H1 (cell line): ENCODE measurements around the gene VIPR1. TPM values are rescaled to one million over a fixed set of nuclear protein-coding genes. Genes with fewer than 3 reads are reported as not detected.

Experiments
- CTCF ChIA-PET: fragments of 300-600 bp; sonication (Branson Sonifier 250); formaldehyde crosslinking; loops from one replicate; lab custom pipeline; 2021; ENCODE audit not compliant: partially characterized antibody; lab: Charles Lee
- POLR2A ChIA-PET: fragments of 300-600 bp; sonication (Branson Sonifier 250); formaldehyde crosslinking; loops from one replicate; lab custom pipeline; 2021; ENCODE audit warnings: inconsistent platforms; ENCODE audit not compliant: partially characterized antibody; lab: Charles Lee
- DNase-seq, 2 experiments: peaks; one replicate each; pipeline versions ENCODE4 v3.0.0 to v3.0.0-alpha.2; 2010 to 2022; ENCODE audit warnings: low spot score in 2 of 2, low read depth in 1 of 2, mixed read lengths in 1 of 2
- FAIRE-seq: peaks from 2 replicates; lab custom pipeline; 2011; peaks lifted over from hg19 to GRCh38; lab: Jason Lieb, UNC
- H2AFZ ChIP-seq: 2 replicates; pipeline ENCODE4 v1.8.1; 2012; ENCODE audit warnings: low read length, inconsistent platforms
- H2AK5ac ChIP-seq: 2 replicates; pipeline ENCODE4 v1.6.1; 2013; ENCODE audit warnings: low read depth, low read length
- H2BK120ac ChIP-seq: replicated peaks from 2 replicates; pipeline ENCODE3; 2013; ENCODE audit warnings: low read depth, low read length, inconsistent platforms
- H2BK12ac ChIP-seq: 2 replicates; pipeline ENCODE4 v1.6.1; 2013; ENCODE audit warnings: low read depth, low read length
- H2BK15ac ChIP-seq: 2 replicates; pipeline ENCODE4 v1.6.1; 2013; ENCODE audit warnings: low read length
- H2BK20ac ChIP-seq: 2 replicates; pipeline ENCODE4 v1.6.1; 2013; ENCODE audit warnings: low read length
- H2BK5ac ChIP-seq: 2 replicates; pipeline ENCODE4 v1.6.1; 2013; ENCODE audit warnings: low read depth, low read length
- H3K14ac ChIP-seq: 2 replicates; pipeline ENCODE4 v1.6.1; 2013; ENCODE audit warnings: inconsistent platforms; ENCODE audit not compliant: insufficient read length
- H3K18ac ChIP-seq: 2 replicates; pipeline ENCODE4 v1.6.1; 2013; ENCODE audit warnings: low read length; ENCODE audit errors: extremely low read depth
- H3K23ac ChIP-seq: 2 replicates; pipeline ENCODE4 v1.6.1; 2013; ENCODE audit warnings: inconsistent platforms; ENCODE audit not compliant: insufficient read length
- H3K23me2 ChIP-seq: 2 replicates; pipeline ENCODE4 v1.6.1; 2013; ENCODE audit warnings: low read depth, low read length
- H3K27ac ChIP-seq: 2 replicates; pipeline ENCODE4 v1.6.1; 2011; ENCODE audit warnings: low read depth, low read length, inconsistent platforms
- H3K27me3 ChIP-seq, 4 experiments: replicated peaks in 1 of 4; 1 replicate in 1 of 4; 2 replicates in 3 of 4; pipeline versions ENCODE4 v1.6.1 to v1.8.1; 2011 to 2013; ENCODE audit warnings: low read length in 3 of 4, mild to moderate bottlenecking in 3 of 4, inconsistent platforms in 2 of 4, mixed read lengths in 2 of 4, moderate library complexity in 1 of 4; ENCODE audit not compliant: control insufficient read depth in 3 of 4, insufficient read depth in 3 of 4; ENCODE audit errors: extremely low read depth in 1 of 4
- H3K36me3 ChIP-seq, 4 experiments: 2 replicates each; pipeline versions ENCODE4 v1.6.1 to v1.8.1; 2011 to 2013; ENCODE audit warnings: mild to moderate bottlenecking in 4 of 4, low read length in 3 of 4, moderate library complexity in 2 of 4, control low read depth in 1 of 4, inconsistent platforms in 1 of 4; ENCODE audit not compliant: insufficient read depth in 4 of 4, control insufficient read depth in 2 of 4
- H3K4ac ChIP-seq: replicated peaks from 2 replicates; pipeline ENCODE3; 2013; ENCODE audit warnings: low read length, low read depth, mixed read lengths, inconsistent platforms; ENCODE audit not compliant: insufficient read length
- H3K4me1 ChIP-seq, 4 experiments: replicated peaks in 1 of 4; 1 replicate in 1 of 4; 2 replicates in 3 of 4; pipeline versions ENCODE4 v1.6.1 to v1.8.1; 2011 to 2013; ENCODE audit warnings: low read length in 3 of 4, inconsistent platforms in 2 of 4, mixed read lengths in 1 of 4; ENCODE audit not compliant: insufficient read depth in 4 of 4, control insufficient read depth in 3 of 4
- H3K4me2 ChIP-seq, 2 experiments: 2 replicates each; pipeline versions ENCODE4 v1.6.1 to v1.8.1; 2011 to 2013; ENCODE audit warnings: low read depth in 2 of 2, low read length in 2 of 2, control low read depth in 1 of 2, inconsistent platforms in 1 of 2, mild to moderate bottlenecking in 1 of 2; ENCODE audit not compliant: insufficient read depth in 1 of 2
- H3K4me3 ChIP-seq, 4 experiments: fragments of 200-600, 300-600 bp in 1 of 4; sonication (generic), shearing (Covaris generic), sonication (Bioruptor Twin) in 1 of 4; 2 replicates each; pipeline versions ENCODE4 v1.5.1 to v1.8.1; 2011 to 2016; ENCODE audit warnings: low read length in 4 of 4, low read depth in 3 of 4, control low read depth in 2 of 4, inconsistent platforms in 2 of 4, mild to moderate bottlenecking in 2 of 4, mixed read lengths in 1 of 4, moderate library complexity in 1 of 4; ENCODE audit not compliant: insufficient read depth in 2 of 4; ENCODE audit errors: extremely low read depth in 1 of 4
- H3K56ac ChIP-seq: replicated peaks from 2 replicates; pipeline ENCODE3; 2013; ENCODE audit warnings: low read depth, mild to moderate bottlenecking, mixed read lengths, low read length, inconsistent platforms; ENCODE audit not compliant: insufficient read length
- H3K79me1 ChIP-seq: 2 replicates; pipeline ENCODE4 v1.6.1; 2013; ENCODE audit warnings: low read depth, low read length, control low read depth
- H3K79me2 ChIP-seq, 2 experiments: 2 replicates each; pipeline versions ENCODE4 v1.6.1 to v1.8.1; 2012 to 2013; ENCODE audit warnings: low read length in 2 of 2, mild to moderate bottlenecking in 2 of 2, inconsistent platforms in 1 of 2; ENCODE audit not compliant: insufficient read depth in 2 of 2, control insufficient read depth in 1 of 2
- H3K9ac ChIP-seq, 4 experiments: replicated peaks in 1 of 4; 1 replicate in 1 of 4; 2 replicates in 3 of 4; pipeline versions ENCODE4 v1.6.1 to v1.8.1; 2011 to 2013; ENCODE audit warnings: low read depth in 3 of 4, low read length in 3 of 4, control low read depth in 2 of 4, mild to moderate bottlenecking in 2 of 4, moderate library complexity in 2 of 4, inconsistent platforms in 1 of 4; ENCODE audit errors: extremely low read depth in 1 of 4
- H3K9me3 ChIP-seq, 2 experiments: 2 replicates each; pipeline versions ENCODE4 v1.6.1 to v1.8.1; 2012 to 2013; ENCODE audit warnings: mild to moderate bottlenecking in 2 of 2, moderate library complexity in 2 of 2, control low read depth in 1 of 2, inconsistent platforms in 1 of 2, low read depth in 1 of 2, low read length in 1 of 2, mixed read lengths in 1 of 2; ENCODE audit not compliant: insufficient read depth in 2 of 2
- H4K20me1 ChIP-seq, 2 experiments: replicated peaks in 1 of 2; 2 replicates each; pipeline versions ENCODE3 to v1.8.1; 2011 to 2013; ENCODE audit warnings: inconsistent platforms in 2 of 2, low read length in 2 of 2, mild to moderate bottlenecking in 1 of 2; ENCODE audit not compliant: insufficient read depth in 2 of 2, control insufficient read depth in 1 of 2
- H4K5ac ChIP-seq: 2 replicates; pipeline ENCODE4 v1.6.1; 2013; ENCODE audit warnings: low read length, low read depth, mixed read lengths, inconsistent platforms; ENCODE audit not compliant: insufficient read length
- H4K8ac ChIP-seq: 2 replicates; pipeline ENCODE4 v1.8.0; 2013; ENCODE audit warnings: mild to moderate bottlenecking, moderate library complexity, low read length, inconsistent platforms; ENCODE audit not compliant: insufficient read depth; ENCODE audit errors: extremely low read depth
- H4K91ac ChIP-seq: replicated peaks from 2 replicates; pipeline ENCODE3; 2013; ENCODE audit warnings: low read length, mixed read lengths, inconsistent platforms; ENCODE audit not compliant: insufficient read length
- EGR1 ChIP-seq: IDR thresholded peaks from 2 replicates; pipeline ENCODE4 v1.6.1; 2011; ENCODE audit warnings: low read depth, low read length, borderline replicate concordance
- FOSL1 ChIP-seq: IDR thresholded peaks from 2 replicates; pipeline ENCODE4 v1.6.1; 2011; ENCODE audit warnings: mild to moderate bottlenecking, low read depth, low read length, moderate library complexity; ENCODE audit not compliant: insufficient read depth
- KDM4A ChIP-seq: IDR thresholded peaks from one replicate; pipeline ENCODE4 v1.7.1; 2012; ENCODE audit warnings: low read depth, mild to moderate bottlenecking, moderate library complexity, low read length, inconsistent platforms; ENCODE audit not compliant: severe bottlenecking
- RFX5 ChIP-seq: IDR thresholded peaks from 2 replicates; pipeline ENCODE4 v1.6.1; 2011; ENCODE audit warnings: low read depth, low read length, improper control_type of control experiment, borderline replicate concordance
- SIN3A ChIP-seq, 2 experiments: IDR thresholded peaks in 1 of 2; conservative IDR thresholded peaks in 1 of 2; 2 replicates each; pipeline ENCODE4 v1.6.1; 2011 to 2012; ENCODE audit warnings: low read length in 2 of 2, improper control_type of control experiment in 1 of 2, low read depth in 1 of 2, mild to moderate bottlenecking in 1 of 2
- SIRT6 ChIP-seq: IDR thresholded peaks from one replicate; pipeline ENCODE4 v1.7.1; 2012; ENCODE audit warnings: low read length, inconsistent platforms
- SP1 ChIP-seq: IDR thresholded peaks from 2 replicates; pipeline ENCODE4 v1.6.1; 2011; ENCODE audit warnings: low read depth, low read length
- TEAD4 ChIP-seq: IDR thresholded peaks from 2 replicates; pipeline ENCODE4 v1.6.1; 2012; ENCODE audit warnings: low read depth, low read length, inconsistent platforms, mixed read lengths
- WGBS, 2 experiments: shearing (Covaris generic) in 1 of 2; methylation state at CpG; one replicate each; pipeline versions ENCODE4 v1.1.6 to v1.1.7; 2013 to 2015; ENCODE audit warnings: low lambda C conversion rate in 2 of 2, mixed read lengths in 2 of 2, inconsistent platforms in 1 of 2, low coverage in 1 of 2, missing lambda C conversion rate in 1 of 2; ENCODE audit not compliant: insufficient replicate concordance in 2 of 2, insufficient coverage in 1 of 2, insufficient read length in 1 of 2; ENCODE audit errors: extremely low coverage in 1 of 2, missing lambda C conversion rate in 1 of 2; 5-methylcytosine and 5-hydroxymethylcytosine counted together
- polyA plus RNA-seq, 7 experiments: library from polyadenylated mRNA; depleted of rRNA in 3 of 7; stranded (reverse) in 5 of 7; unstranded in 2 of 7; fragments of >200 nt in 5 of 7; fragments of 200-250 nt in 2 of 7; gene quantifications; 1 replicate in 5 of 7; 2 replicates in 1 of 7; 4 replicates in 1 of 7; pipeline versions ENCODE4 v1.2.1 to v1.2.3, GENCODE V29; 2011 to 2013; ENCODE audit warnings: missing spikeins in 2 of 7, mixed read lengths in 2 of 7
- total RNA-seq: library from RNA; stranded (reverse); fragmentation: NEBNext Ultra II Directional; extraction: Animal tissue kit (Norgen Biotek cat#: 25700); gene quantifications from 2 replicates; pipeline ENCODE4 v1.2.1, GENCODE V29; 2021
- TF ChIP-seq, protein P1 (sequence below): IDR thresholded peaks from 2 replicates; pipeline ENCODE4 v1.6.1; 2012; ENCODE audit warnings: inconsistent platforms
- TF ChIP-seq, protein P2 (sequence below), 3 experiments: IDR thresholded peaks; 1 replicate in 2 of 3; 2 replicates in 1 of 3; pipeline versions ENCODE4 v1.5.1 to v1.6.1; 2011; ENCODE audit warnings: low read length in 3 of 3, mild to moderate bottlenecking in 3 of 3, inconsistent platforms in 2 of 3, low read depth in 1 of 3, moderate library complexity in 1 of 3; ENCODE audit not compliant: insufficient read depth in 1 of 3; ENCODE audit errors: control extremely low read depth in 1 of 3

Gene VIPR1
- total and polyA plus RNA-seq, 2 of the 8 experiments (the other 6 are each of a cell fraction or from before 2014, with no cell fraction given) = 7.8 to 10.1 TPM

DNA sequence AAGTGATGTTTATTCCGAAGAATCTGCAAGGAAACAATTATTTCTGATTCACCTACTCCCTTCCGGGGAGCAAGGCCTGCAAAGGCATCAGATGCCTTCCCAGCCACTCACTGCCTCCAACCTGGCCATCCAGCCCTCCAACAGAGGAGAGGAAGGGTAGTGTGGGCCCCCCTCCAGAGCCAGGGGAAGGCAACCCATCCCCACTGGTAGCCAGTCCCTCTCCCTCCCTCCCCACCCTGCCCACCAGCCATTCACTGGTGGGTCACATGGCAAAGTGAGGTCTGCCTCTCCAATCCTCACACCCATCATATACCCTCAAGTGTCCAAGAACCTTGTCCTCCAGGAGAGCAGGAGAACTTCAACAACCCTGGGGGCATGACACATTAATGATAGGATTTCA lies 2.4 kb upstream of the VIPR1 start:
- Histone ChIP-seq H3K4ac (no peak overlapping the region), H3K9me3 (no peaks in the 10 kb centered on the region), H3K4me2 (peak overlapping the region in 1 of 2 experiments; percentile 67; a peak in 1 of 4 replicates), H3K36me3 (no peaks in the 10 kb centered on the region), H4K5ac (no peak overlapping the region), H4K20me1 (peaks cover 0 to 4% of the 10 kb centered on the region in 2 experiments), H3K27me3 (peaks cover 0 to 52% (median 35%) of the 10 kb centered on the region in 4 experiments; a peak in 6 of 7 replicates), H2BK120ac (no peak overlapping the region), H3K9ac (no peak overlapping the region), H3K4me1 (peaks cover 0 to 11% (median 6%) of the 10 kb centered on the region in 4 experiments; a peak in 6 of 7 replicates), H3K23me2 (peaks cover 19% of the 10 kb centered on the region), H2BK12ac (no peak overlapping the region), H3K79me2 (no peaks in the 10 kb centered on the region), H2BK5ac (no peak overlapping the region), H3K4me3 (no peak overlapping the region), H3K14ac (no peak overlapping the region), H2AFZ (no peak overlapping the region), H2AK5ac (peak overlapping the region; percentile 60; the same call in 1 of the 2 replicates), H3K23ac (no peak overlapping the region), H3K56ac (no peak overlapping the region), H4K91ac (no peak overlapping the region), H3K79me1 (no peaks in the 10 kb centered on the region), H3K27ac (no peak overlapping the region), H2BK20ac (no peak overlapping the region), H4K8ac (no peak overlapping the region), H3K18ac (no peak overlapping the region), H2BK15ac (peak overlapping the region; percentile 36; the same call in 1 of the 2 replicates)
- DNase-seq (peak in 1 of 2 experiments; percentile 27), FAIRE-seq (no peak)
- 70% methylated on average over 2 of the region's 2 CpGs; no CpG with 5 or more reads in 1 of the 2 experiments for WGBS, 2 experiments
- ChIA-PET POLR2A (interaction anchor here (1.4 to 1.5 kb wide), 2 partner anchors 17 to 19 kb away, joined by 3 to 5 read pairs; no protein-coding TSS in a partner anchor), CTCF (interaction anchor here (0.6 to 4.5 kb wide), 6 partner anchors 26 to 160 kb away, joined by 3 to 52 read pairs (median 11); no protein-coding TSS in a partner anchor)
- TF ChIP-seq KDM4A = no peak
- no peak for TF ChIP-seq EGR1
- no peak for TF ChIP-seq SP1
- no peak for TF ChIP-seq RFX5
- TF ChIP-seq, protein P1, sequence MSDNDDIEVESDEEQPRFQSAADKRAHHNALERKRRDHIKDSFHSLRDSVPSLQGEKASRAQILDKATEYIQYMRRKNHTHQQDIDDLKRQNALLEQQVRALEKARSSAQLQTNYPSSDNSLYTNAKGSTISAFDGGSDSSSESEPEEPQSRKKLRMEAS = no peak
- no peak for TF ChIP-seq FOSL1
- TF ChIP-seq, protein P2, sequence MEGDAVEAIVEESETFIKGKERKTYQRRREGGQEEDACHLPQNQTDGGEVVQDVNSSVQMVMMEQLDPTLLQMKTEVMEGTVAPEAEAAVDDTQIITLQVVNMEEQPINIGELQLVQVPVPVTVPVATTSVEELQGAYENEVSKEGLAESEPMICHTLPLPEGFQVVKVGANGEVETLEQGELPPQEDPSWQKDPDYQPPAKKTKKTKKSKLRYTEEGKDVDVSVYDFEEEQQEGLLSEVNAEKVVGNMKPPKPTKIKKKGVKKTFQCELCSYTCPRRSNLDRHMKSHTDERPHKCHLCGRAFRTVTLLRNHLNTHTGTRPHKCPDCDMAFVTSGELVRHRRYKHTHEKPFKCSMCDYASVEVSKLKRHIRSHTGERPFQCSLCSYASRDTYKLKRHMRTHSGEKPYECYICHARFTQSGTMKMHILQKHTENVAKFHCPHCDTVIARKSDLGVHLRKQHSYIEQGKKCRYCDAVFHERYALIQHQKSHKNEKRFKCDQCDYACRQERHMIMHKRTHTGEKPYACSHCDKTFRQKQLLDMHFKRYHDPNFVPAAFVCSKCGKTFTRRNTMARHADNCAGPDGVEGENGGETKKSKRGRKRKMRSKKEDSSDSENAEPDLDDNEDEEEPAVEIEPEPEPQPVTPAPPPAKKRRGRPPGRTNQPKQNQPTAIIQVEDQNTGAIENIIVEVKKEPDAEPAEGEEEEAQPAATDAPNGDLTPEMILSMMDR (IDR thresholded peaks at IDR 0.05; ENCODE audit: control extremely low read depth in 1 of 3, insufficient read depth in 1 of 3, low read depth in 1 of 3, low read length in 3 of 3) = no peak
- no peak for TF ChIP-seq SIN3A (conservative IDR thresholded peaks at IDR 0.05 in 1 of 2, IDR thresholded peaks at IDR 0.05 in 1 of 2; ENCODE audit: low read depth in 1 of 2, low read length in 2 of 2)
- TF ChIP-seq SIRT6 = no peak
- no peak for TF ChIP-seq TEAD4
